Activated CD8-positive, alpha-beta T cell treated with anti-CD3 and anti-CD28 coated beads, Interleukin-2, amount 10 ng/mL, durations not matched to agents 7 days and 5 days (primary cell): ENCODE measurements around the gene CHRM1. TPM values are rescaled to one million over a fixed set of nuclear protein-coding genes. Genes with fewer than 3 reads are reported as not detected.

Source experiments
- ATAC-seq: fragments of 150-1000 bp; cut with Tn5 transposase; one replicate; pipeline ENCODE4 v1.10.0; 2021; ENCODE audit warnings: moderate library complexity
- CTCF ChIA-PET: fragments of 350-600 bp; sonication (Branson Sonifier 250); formaldehyde crosslinking; loops from one replicate; lab custom pipeline; 2021; ENCODE audit warnings: antibody characterized with exemption; lab: Charles Lee
- POLR2A ChIA-PET: fragments of 350-600 bp; sonication (Branson Sonifier 250); formaldehyde crosslinking; loops from one replicate; lab custom pipeline; 2021; ENCODE audit warnings: antibody characterized with exemption; lab: Charles Lee
- DNase-seq: peaks from one replicate; pipeline ENCODE4 v3.0.0-alpha.2; 2020
- H3K27ac Mint-ChIP-seq: one replicate; pipeline ENCODE4 v1.8.0; 2021; ENCODE audit warnings: mild to moderate bottlenecking, mixed read lengths
- H3K27me3 Mint-ChIP-seq: one replicate; pipeline ENCODE4 v1.8.0; 2021; ENCODE audit warnings: low read depth, mixed read lengths
- H3K36me3 Mint-ChIP-seq: one replicate; pipeline ENCODE4 v1.8.0; 2021; ENCODE audit warnings: low read depth, mixed read lengths
- H3K4me1 Mint-ChIP-seq: one replicate; pipeline ENCODE4 v1.8.0; 2021; ENCODE audit warnings: low read depth, mixed read lengths
- H3K4me3 Mint-ChIP-seq: one replicate; pipeline ENCODE4 v1.8.0; 2021; ENCODE audit warnings: mild to moderate bottlenecking, mixed read lengths
- H3K9me3 Mint-ChIP-seq: one replicate; pipeline ENCODE4 v1.8.0; 2022; ENCODE audit warnings: mixed read lengths; ENCODE audit not compliant: insufficient read depth
- total RNA-seq, 2 experiments: library from RNA; stranded (reverse); gene quantifications; one replicate each; pipeline ENCODE4 v1.2.3, GENCODE V29; 2021

The CHRM1 gene
- total RNA-seq, 2 experiments from 2014 or later = not detected

- ChIA-PET CTCF (interaction anchor here (1.1 kb wide), 1 partner anchor 112 kb away, joined by 3 read pairs; no protein-coding TSS in a partner anchor), POLR2A (no interaction called here)
- Mint-ChIP-seq H3K27me3 (peaks cover 13% of the 10 kb centered on the region), H3K36me3 (no peaks in the 10 kb centered on the region), H3K4me3 (no peak overlapping the region), H3K27ac (no peak overlapping the region), H3K9me3 (no peaks in the 10 kb centered on the region), H3K4me1 (peaks cover 4% of the 10 kb centered on the region)
- DNase-seq (no peak), ATAC-seq (no peak)
Observed at GRCh38 chr11:62911137-62912130, 9.7 kb downstream of the CHRM1 start.

- H3K27me3 Mint-ChIP-seq = peaks cover 15% of the 10 kb centered on the region
- H3K4me3 Mint-ChIP-seq = no peak overlapping the region
- no peaks in the 10 kb centered on the region for H3K9me3 Mint-ChIP-seq
- DNase-seq (no peak), ATAC-seq (no peak)
- ChIA-PET POLR2A (interaction anchor here (0.6 kb wide), 1 partner anchor 69 kb away, joined by 3 read pairs; no protein-coding TSS in a partner anchor), CTCF (interaction anchor here (1.1 kb wide), 1 partner anchor 113 kb away, joined by 3 read pairs; no protein-coding TSS in a partner anchor)
- no peaks in the 10 kb centered on the region for H3K36me3 Mint-ChIP-seq
- H3K4me1 Mint-ChIP-seq = peaks cover 11% of the 10 kb centered on the region
- H3K27ac Mint-ChIP-seq = no peak overlapping the region
Observed at GRCh38 chr11:62910141-62910882, 10.9 kb downstream of the CHRM1 start.

GRCh38 chr11:62909107-62909894 lies 11.9 kb downstream of the CHRM1 start:
- no peak overlapping the region for H3K4me3 Mint-ChIP-seq
- H3K9me3 Mint-ChIP-seq = no peaks in the 10 kb centered on the region
- no peak for DNase-seq
- peaks cover 18% of the 10 kb centered on the region for H3K27me3 Mint-ChIP-seq
- no peak overlapping the region for H3K27ac Mint-ChIP-seq
- ChIA-PET POLR2A (interaction anchor here (0.6 kb wide), 1 partner anchor 68 kb away, joined by 3 read pairs; no protein-coding TSS in a partner anchor), CTCF (interaction anchor here (7.9 kb wide), 1 partner anchor 112 kb away, joined by 251 read pairs; no protein-coding TSS in a partner anchor)
- H3K4me1 Mint-ChIP-seq = peaks cover 15% of the 10 kb centered on the region
- ATAC-seq = no peak
- no peaks in the 10 kb centered on the region for H3K36me3 Mint-ChIP-seq

- H3K36me3 Mint-ChIP-seq = no peaks in the 10 kb centered on the region
- ChIA-PET POLR2A (no interaction called here), CTCF (interaction anchor here (3.4 to 7.9 kb wide), 2 partner anchors 66 to 112 kb away, joined by 43 to 251 read pairs; no protein-coding TSS in a partner anchor)
- H3K27ac Mint-ChIP-seq = no peak overlapping the region
- no peak overlapping the region for H3K4me3 Mint-ChIP-seq
- H3K4me1 Mint-ChIP-seq = peaks cover 15% of the 10 kb centered on the region
- no peaks in the 10 kb centered on the region for H3K9me3 Mint-ChIP-seq
- no peak for ATAC-seq
- no peak for DNase-seq
- peaks cover 22% of the 10 kb centered on the region for H3K27me3 Mint-ChIP-seq
Observed at GRCh38 chr11:62908468-62909072, 12.6 kb downstream of the CHRM1 start.

GRCh38 chr11:62905927-62906531 lies 15.1 kb downstream of the CHRM1 start:
- peak; percentile 83 for ATAC-seq
- H3K4me3 Mint-ChIP-seq = no peak overlapping the region
- CTCF ChIA-PET = interaction anchor here (0.6 to 7.9 kb wide), 47 partner anchors 9 to 1983 kb away, joined by 3 to 251 read pairs (median 4); partner anchors contain the start of genes SLC22A8, SLC3A2 and ZBTB3
- no peak overlapping the region for H3K27ac Mint-ChIP-seq
- H3K4me1 Mint-ChIP-seq = peaks cover 18% of the 10 kb centered on the region
- peak; percentile 86 for DNase-seq
- H3K36me3 Mint-ChIP-seq = no peaks in the 10 kb centered on the region
- H3K27me3 Mint-ChIP-seq = peaks cover 27% of the 10 kb centered on the region
- H3K9me3 Mint-ChIP-seq = no peaks in the 10 kb centered on the region
- POLR2A ChIA-PET = interaction anchor here (0.6 kb wide), 1 partner anchor 1436 kb away, joined by 5 read pairs; no protein-coding TSS in a partner anchor

DNA sequence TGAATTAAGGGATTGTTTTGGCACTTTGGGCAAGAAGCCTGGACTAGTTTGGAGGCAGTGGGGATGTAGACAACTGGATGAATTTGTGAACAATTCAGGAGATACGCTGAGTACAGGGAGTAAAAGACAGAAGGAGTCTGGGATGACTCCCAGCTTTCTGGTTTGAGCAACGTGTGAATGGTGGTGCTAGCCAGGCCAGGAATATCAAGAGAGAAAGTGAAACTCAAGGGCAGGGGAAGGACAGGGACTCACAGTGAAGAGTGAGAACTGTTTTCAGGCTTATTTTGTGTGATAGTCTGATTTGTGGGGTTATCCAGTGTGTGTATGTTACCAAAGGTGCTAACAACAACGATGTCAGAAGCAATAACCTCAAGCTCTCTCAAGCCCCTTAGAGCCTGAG lies 15.9 kb downstream of the CHRM1 start:
- ATAC-seq = no peak

DNA sequence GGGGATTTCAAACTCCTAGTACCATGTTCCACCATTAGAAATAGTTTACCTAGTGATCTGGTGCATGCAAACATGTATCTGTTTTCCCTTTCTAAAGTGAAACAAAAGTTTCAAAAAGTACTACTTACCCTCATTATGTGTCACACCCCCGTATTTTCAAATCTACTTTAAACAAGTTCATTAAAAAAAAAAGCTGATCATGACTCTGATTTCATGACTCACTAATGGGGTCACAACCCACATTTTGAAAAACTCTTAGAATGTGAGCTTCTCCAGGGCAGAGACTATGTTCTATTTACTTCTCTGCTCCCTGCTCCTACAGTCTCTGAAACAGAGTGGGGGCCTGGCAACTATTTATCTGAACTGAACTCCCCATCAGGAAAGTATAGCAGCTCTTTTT lies 18.2 kb downstream of the CHRM1 start:
- H3K36me3 Mint-ChIP-seq = no peaks in the 10 kb centered on the region
- H3K9me3 Mint-ChIP-seq = no peaks in the 10 kb centered on the region
- no peak overlapping the region for H3K4me3 Mint-ChIP-seq
- POLR2A ChIA-PET = no interaction called here
- CTCF ChIA-PET = interaction anchor here (0.6 to 7.9 kb wide), 4 partner anchors 22 to 1230 kb away, joined by 3 to 251 read pairs (median 3); partner anchors contain the start of gene SLC3A2
- ATAC-seq (no peak), DNase-seq (no peak)
- peaks cover 37% of the 10 kb centered on the region for H3K27me3 Mint-ChIP-seq
- no peak overlapping the region for H3K27ac Mint-ChIP-seq
- H3K4me1 Mint-ChIP-seq = peaks cover 18% of the 10 kb centered on the region

More for the DNA sequence above, 15.9 kb downstream of the CHRM1 start:
- H3K9me3 Mint-ChIP-seq = no peaks in the 10 kb centered on the region
- no peaks in the 10 kb centered on the region for H3K36me3 Mint-ChIP-seq
- H3K4me3 Mint-ChIP-seq = no peak overlapping the region
- no peak overlapping the region for H3K27ac Mint-ChIP-seq
- peaks cover 29% of the 10 kb centered on the region for H3K27me3 Mint-ChIP-seq
- DNase-seq = no peak
- CTCF ChIA-PET = interaction anchor here (0.6 to 7.9 kb wide), 41 partner anchors 9 to 1984 kb away, joined by 3 to 251 read pairs (median 4); partner anchors contain the start of genes SLC3A2 and ZBTB3
- POLR2A ChIA-PET = no interaction called here
- peaks cover 18% of the 10 kb centered on the region for H3K4me1 Mint-ChIP-seq

- H3K27ac Mint-ChIP-seq = no peak overlapping the region
- no peak overlapping the region for H3K4me3 Mint-ChIP-seq
- DNase-seq (no peak), ATAC-seq (no peak)
- H3K9me3 Mint-ChIP-seq = no peaks in the 10 kb centered on the region
- CTCF ChIA-PET = interaction anchor here (1.1 to 4.0 kb wide), 2 partner anchors 8 to 126 kb away, joined by 4 to 26 read pairs; no protein-coding TSS in a partner anchor
- H3K36me3 Mint-ChIP-seq = no peaks in the 10 kb centered on the region
- H3K27me3 Mint-ChIP-seq = peaks cover 23% of the 10 kb centered on the region
- POLR2A ChIA-PET = no interaction called here
- H3K4me1 Mint-ChIP-seq = peaks cover 8% of the 10 kb centered on the region
Observed at GRCh38 chr11:62898027-62898426, 23.1 kb downstream of the CHRM1 start.

GRCh38 chr11:62897311-62897710 lies 23.9 kb downstream of the CHRM1 start:
- CTCF ChIA-PET = interaction anchor here (1.1 to 4.0 kb wide), 2 partner anchors 9 to 126 kb away, joined by 4 to 26 read pairs; no protein-coding TSS in a partner anchor
- DNase-seq (no peak), ATAC-seq (no peak)
- no peaks in the 10 kb centered on the region for H3K9me3 Mint-ChIP-seq
- no peak overlapping the region for H3K4me3 Mint-ChIP-seq
- POLR2A ChIA-PET = interaction anchor here (0.9 kb wide), 1 partner anchor 13 kb away, joined by 4 read pairs; no protein-coding TSS in a partner anchor
- peaks cover 20% of the 10 kb centered on the region for H3K27me3 Mint-ChIP-seq
- no peak overlapping the region for H3K27ac Mint-ChIP-seq
- H3K36me3 Mint-ChIP-seq = no peaks in the 10 kb centered on the region
- H3K4me1 Mint-ChIP-seq = peaks cover 7% of the 10 kb centered on the region

GRCh38 chr11:62896049-62896448 lies 25.1 kb downstream of the CHRM1 start:
- ChIA-PET POLR2A (no interaction called here), CTCF (interaction anchor here (4.0 kb wide), 1 partner anchor 10 kb away, joined by 26 read pairs; no protein-coding TSS in a partner anchor)
- no peak for ATAC-seq
- H3K27me3 Mint-ChIP-seq = peaks cover 20% of the 10 kb centered on the region
- no peak overlapping the region for H3K27ac Mint-ChIP-seq
- H3K36me3 Mint-ChIP-seq = no peaks in the 10 kb centered on the region
- no peaks in the 10 kb centered on the region for H3K4me1 Mint-ChIP-seq
- no peak for DNase-seq
- no peak overlapping the region for H3K4me3 Mint-ChIP-seq
- no peaks in the 10 kb centered on the region for H3K9me3 Mint-ChIP-seq
